ENCODE measurements around the gene SEMA3C.

DNA sequence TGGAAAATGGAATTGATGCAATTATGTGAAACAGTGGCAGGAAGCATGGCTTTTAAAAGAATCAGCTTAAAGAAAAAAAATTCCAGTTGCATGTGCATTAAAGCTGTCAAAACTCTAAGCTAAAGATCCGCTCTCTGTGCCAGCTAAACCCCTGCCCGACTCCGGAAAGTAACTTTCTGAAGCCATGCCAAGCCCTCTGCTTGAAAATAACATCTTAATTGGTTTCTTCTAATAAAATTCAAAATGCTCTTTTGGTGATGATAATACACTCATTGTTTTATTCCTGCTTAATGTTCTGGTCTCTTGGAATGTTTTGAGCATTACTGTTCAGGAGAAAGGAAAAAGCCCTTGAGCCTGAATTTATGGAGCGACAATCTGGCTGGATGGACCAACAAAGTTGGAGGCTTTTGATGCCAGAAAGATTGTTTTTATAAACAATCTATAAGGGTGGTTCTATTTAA, 11.7 kb downstream of the SEMA3C start:
- TF ChIP-seq, protein P1, sequence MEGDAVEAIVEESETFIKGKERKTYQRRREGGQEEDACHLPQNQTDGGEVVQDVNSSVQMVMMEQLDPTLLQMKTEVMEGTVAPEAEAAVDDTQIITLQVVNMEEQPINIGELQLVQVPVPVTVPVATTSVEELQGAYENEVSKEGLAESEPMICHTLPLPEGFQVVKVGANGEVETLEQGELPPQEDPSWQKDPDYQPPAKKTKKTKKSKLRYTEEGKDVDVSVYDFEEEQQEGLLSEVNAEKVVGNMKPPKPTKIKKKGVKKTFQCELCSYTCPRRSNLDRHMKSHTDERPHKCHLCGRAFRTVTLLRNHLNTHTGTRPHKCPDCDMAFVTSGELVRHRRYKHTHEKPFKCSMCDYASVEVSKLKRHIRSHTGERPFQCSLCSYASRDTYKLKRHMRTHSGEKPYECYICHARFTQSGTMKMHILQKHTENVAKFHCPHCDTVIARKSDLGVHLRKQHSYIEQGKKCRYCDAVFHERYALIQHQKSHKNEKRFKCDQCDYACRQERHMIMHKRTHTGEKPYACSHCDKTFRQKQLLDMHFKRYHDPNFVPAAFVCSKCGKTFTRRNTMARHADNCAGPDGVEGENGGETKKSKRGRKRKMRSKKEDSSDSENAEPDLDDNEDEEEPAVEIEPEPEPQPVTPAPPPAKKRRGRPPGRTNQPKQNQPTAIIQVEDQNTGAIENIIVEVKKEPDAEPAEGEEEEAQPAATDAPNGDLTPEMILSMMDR (IDR thresholded peaks at IDR 0.05): no peak
- peak; percentile 70; the same call in 1 of the 2 replicates for TF ChIP-seq POLR2AphosphoS5 (IDR thresholded peaks at IDR 0.05; ENCODE audit: low read depth, low read length)

Data from Panc1 (cell line).